ENCODE data around the gene PAWR. TPM values are rescaled to one million over a fixed set of nuclear protein-coding genes. Genes with fewer than 3 reads are reported as not detected.
"Not testable (repeated sequence)": the region's sequence is repeated elsewhere in the genome, so short reads cannot be mapped to it uniquely, and the experiment has no call there.

Gene PAWR
- total and polyA plus RNA-seq, 5 donors from 2014 or later: 0.20 to 5.8 (median 1.3) TPM

- Mint-ChIP-seq H3K27me3 (no peaks in the 10 kb centered on the region), H3K9me3 (peaks cover 0 to 19% (median 4%) of the 10 kb centered on the region in 7 donors), H3K4me1 (no peaks in the 10 kb centered on the region), H3K36me3 (no peaks in the 10 kb centered on the region), H3K27ac (no peak overlapping the region), H3K4me3 (no peak overlapping the region)
- Histone ChIP-seq H3K4me3 (ENCODE audit: low read depth, low read length) (no peak overlapping the region), H3K4me1 (ENCODE audit: control insufficient read depth, insufficient read depth, low read length, poor library complexity, severe bottlenecking) (no peaks in the 10 kb centered on the region), H3K9me3 (ENCODE audit: control insufficient read depth in 2 of 2, low read length in 2 of 2) (peaks cover 2 to 7% of the 10 kb centered on the region in 2 experiments), H3K27ac (ENCODE audit: insufficient read depth, low read length, poor library complexity, severe bottlenecking) (no peak overlapping the region), H3K36me3 (ENCODE audit: control insufficient read depth, insufficient read depth, low read length) (no peaks in the 10 kb centered on the region), H3K27me3 (ENCODE audit: control insufficient read depth, insufficient read depth, low read length) (no peaks in the 10 kb centered on the region)
- DNase-seq (no peak), ATAC-seq (ENCODE audit: low read depth in 2 of 2) (no peak)
These were observed 121.1 kb downstream of the PAWR start for GRCh38 chr12:79569679-79570078.

- Mint-ChIP-seq H3K36me3 (no peaks in the 10 kb centered on the region), H3K4me3 (no peak overlapping the region), H3K9me3 (peaks cover 0 to 11% (median 4%) of the 10 kb centered on the region in 7 donors), H3K27me3 (no peaks in the 10 kb centered on the region), H3K27ac (no peak overlapping the region), H3K4me1 (no peaks in the 10 kb centered on the region)
- Histone ChIP-seq H3K27me3 (ENCODE audit: control insufficient read depth, insufficient read depth, low read length) (no peaks in the 10 kb centered on the region), H3K36me3 (ENCODE audit: control insufficient read depth, insufficient read depth, low read length) (no peaks in the 10 kb centered on the region), H3K4me3 (ENCODE audit: low read depth, low read length) (no peak overlapping the region), H3K4me1 (ENCODE audit: control insufficient read depth, insufficient read depth, low read length, poor library complexity, severe bottlenecking) (no peaks in the 10 kb centered on the region), H3K9me3 (ENCODE audit: control insufficient read depth in 2 of 2, low read length in 2 of 2) (peaks cover 2 to 4% of the 10 kb centered on the region in 2 experiments), H3K27ac (ENCODE audit: insufficient read depth, low read length, poor library complexity, severe bottlenecking) (no peak overlapping the region)
- DNase-seq (no peak), ATAC-seq (ENCODE audit: low read depth in 2 of 2) (no peak)
These were observed 123.6 kb downstream of the PAWR start for GRCh38 chr12:79567175-79567563.

GRCh38 chr12:79566452-79567174, 124.2 kb downstream of the PAWR start:
- H3K9me3 ChIP-seq (ENCODE audit: control insufficient read depth in 2 of 2, low read length in 2 of 2): peaks cover 0 to 2% of the 10 kb centered on the region in 2 experiments
- no peak for DNase-seq
- Mint-ChIP-seq H3K9me3 (peaks cover 0 to 8% (median 4%) of the 10 kb centered on the region in 7 donors), H3K36me3 (no peaks in the 10 kb centered on the region), H3K4me1 (no peaks in the 10 kb centered on the region), H3K27me3 (no peaks in the 10 kb centered on the region), H3K4me3 (no peak overlapping the region), H3K27ac (no peak overlapping the region)
- no peaks in the 10 kb centered on the region for H3K36me3 ChIP-seq (ENCODE audit: control insufficient read depth, insufficient read depth, low read length)
- no peak overlapping the region for H3K27ac ChIP-seq (ENCODE audit: insufficient read depth, low read length, poor library complexity, severe bottlenecking)
- no peak for ATAC-seq (ENCODE audit: low read depth in 2 of 2)
- H3K4me1 ChIP-seq (ENCODE audit: control insufficient read depth, insufficient read depth, low read length, poor library complexity, severe bottlenecking): no peaks in the 10 kb centered on the region
- no peak overlapping the region for H3K4me3 ChIP-seq (ENCODE audit: low read depth, low read length)
- H3K27me3 ChIP-seq (ENCODE audit: control insufficient read depth, insufficient read depth, low read length): no peaks in the 10 kb centered on the region

- not testable (repeated sequence) for H3K4me3 ChIP-seq (ENCODE audit: low read depth, low read length); H3K27ac ChIP-seq (ENCODE audit: insufficient read depth, low read length, poor library complexity, severe bottlenecking); H3K36me3 Mint-ChIP-seq; H3K4me3 Mint-ChIP-seq; DNase-seq; H3K27me3 Mint-ChIP-seq; H3K4me1 Mint-ChIP-seq; H3K27me3 ChIP-seq (ENCODE audit: control insufficient read depth, insufficient read depth, low read length); ATAC-seq (ENCODE audit: low read depth in 2 of 2); H3K36me3 ChIP-seq (ENCODE audit: control insufficient read depth, insufficient read depth, low read length); H3K27ac Mint-ChIP-seq; H3K9me3 ChIP-seq (ENCODE audit: control insufficient read depth in 2 of 2, low read length in 2 of 2); H3K9me3 Mint-ChIP-seq; H3K4me1 ChIP-seq (ENCODE audit: control insufficient read depth, insufficient read depth, low read length, poor library complexity, severe bottlenecking)
These were observed 125.9 kb downstream of the PAWR start for GRCh38 chr12:79564727-79565350.

GRCh38 chr12:79563021-79563740, 127.6 kb downstream of the PAWR start:
- H3K4me1 ChIP-seq (ENCODE audit: control insufficient read depth, insufficient read depth, low read length, poor library complexity, severe bottlenecking): no peaks in the 10 kb centered on the region
- no peaks in the 10 kb centered on the region for H3K36me3 ChIP-seq (ENCODE audit: control insufficient read depth, insufficient read depth, low read length)
- H3K27me3 ChIP-seq (ENCODE audit: control insufficient read depth, insufficient read depth, low read length): no peaks in the 10 kb centered on the region
- no peaks in the 10 kb centered on the region for H3K36me3 Mint-ChIP-seq
- no peaks in the 10 kb centered on the region for H3K4me1 Mint-ChIP-seq
- no peak overlapping the region for H3K27ac Mint-ChIP-seq
- no peaks in the 10 kb centered on the region for H3K9me3 ChIP-seq (ENCODE audit: control insufficient read depth in 2 of 2, low read length in 2 of 2)
- H3K4me3 Mint-ChIP-seq: no peak overlapping the region
- no peaks in the 10 kb centered on the region for H3K27me3 Mint-ChIP-seq
- H3K27ac ChIP-seq (ENCODE audit: insufficient read depth, low read length, poor library complexity, severe bottlenecking): no peak overlapping the region
- DNase-seq (no peak), ATAC-seq (ENCODE audit: low read depth in 2 of 2) (no peak)
- peaks cover 0 to 5% (median 0%) of the 10 kb centered on the region in 7 donors for H3K9me3 Mint-ChIP-seq
- H3K4me3 ChIP-seq (ENCODE audit: low read depth, low read length): no peak overlapping the region

GRCh38 chr12:79561401-79562132, 129.2 kb downstream of the PAWR start:
- no peak for ATAC-seq (ENCODE audit: low read depth in 2 of 2)
- DNase-seq: no peak
- H3K4me3 ChIP-seq (ENCODE audit: low read depth, low read length): no peak overlapping the region

GRCh38 chr12:79560225-79560889, 130.4 kb downstream of the PAWR start:
- Histone ChIP-seq H3K9me3 (ENCODE audit: control insufficient read depth in 2 of 2, low read length in 2 of 2) (no peaks in the 10 kb centered on the region), H3K27ac (ENCODE audit: insufficient read depth, low read length, poor library complexity, severe bottlenecking) (no peak overlapping the region), H3K36me3 (ENCODE audit: control insufficient read depth, insufficient read depth, low read length) (no peaks in the 10 kb centered on the region), H3K27me3 (ENCODE audit: control insufficient read depth, insufficient read depth, low read length) (no peaks in the 10 kb centered on the region), H3K4me1 (ENCODE audit: control insufficient read depth, insufficient read depth, low read length, poor library complexity, severe bottlenecking) (no peaks in the 10 kb centered on the region), H3K4me3 (ENCODE audit: low read depth, low read length) (no peak overlapping the region)
- Mint-ChIP-seq H3K27ac (no peak overlapping the region), H3K36me3 (no peaks in the 10 kb centered on the region), H3K4me3 (no peak overlapping the region), H3K9me3 (peaks cover 0 to 3% (median 0%) of the 10 kb centered on the region in 7 donors), H3K4me1 (no peaks in the 10 kb centered on the region), H3K27me3 (no peaks in the 10 kb centered on the region)
- DNase-seq (no peak), ATAC-seq (ENCODE audit: low read depth in 2 of 2) (no peak)

More at GRCh38 chr12:79561401-79562132, 129.2 kb downstream of the PAWR start:
- Histone ChIP-seq H3K27ac (ENCODE audit: insufficient read depth, low read length, poor library complexity, severe bottlenecking) (no peak overlapping the region), H3K9me3 (ENCODE audit: control insufficient read depth in 2 of 2, low read length in 2 of 2) (no peaks in the 10 kb centered on the region), H3K4me1 (ENCODE audit: control insufficient read depth, insufficient read depth, low read length, poor library complexity, severe bottlenecking) (no peaks in the 10 kb centered on the region), H3K36me3 (ENCODE audit: control insufficient read depth, insufficient read depth, low read length) (no peaks in the 10 kb centered on the region), H3K27me3 (ENCODE audit: control insufficient read depth, insufficient read depth, low read length) (no peaks in the 10 kb centered on the region)
- no peaks in the 10 kb centered on the region for H3K36me3 Mint-ChIP-seq
- H3K27me3 Mint-ChIP-seq: no peaks in the 10 kb centered on the region
- H3K4me1 Mint-ChIP-seq: no peaks in the 10 kb centered on the region
- no peak overlapping the region for H3K27ac Mint-ChIP-seq
- H3K9me3 Mint-ChIP-seq: peaks cover 0 to 3% (median 0%) of the 10 kb centered on the region in 7 donors
- no peak overlapping the region for H3K4me3 Mint-ChIP-seq
